GM19372 (cell line): ENCODE results near the gene CRHR1.

ENCODE experiments used
- ATAC-seq: cut with Tn5 transposase; IDR thresholded peaks from one replicate; pipeline ENCODE4 v1.9.1; 2021; ENCODE audit warnings: mild to moderate bottlenecking, low read depth, moderate library complexity; ENCODE audit not compliant: unreplicated experiment

CRHR1 gene

DNA sequence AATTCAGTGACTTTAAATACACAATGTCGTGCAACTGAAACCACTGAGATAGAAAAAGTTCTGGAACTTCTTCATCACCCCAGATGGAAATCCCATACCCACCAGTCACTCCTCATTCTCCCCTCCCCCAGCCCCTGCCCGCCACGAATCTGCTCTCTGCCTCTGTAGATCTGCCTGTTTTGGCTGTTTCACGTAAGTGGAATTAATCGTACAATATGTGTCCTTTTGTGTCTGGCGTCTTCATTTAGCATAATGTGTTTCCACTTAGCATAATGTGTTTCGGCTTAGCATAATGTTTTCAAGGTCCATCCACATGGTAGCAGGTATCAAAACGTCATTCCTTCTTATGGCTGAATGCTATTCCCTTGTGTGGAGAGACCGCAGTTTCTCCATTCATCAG, 57.1 kb downstream of the CRHR1 start:
- ATAC-seq = no peak

DNA sequence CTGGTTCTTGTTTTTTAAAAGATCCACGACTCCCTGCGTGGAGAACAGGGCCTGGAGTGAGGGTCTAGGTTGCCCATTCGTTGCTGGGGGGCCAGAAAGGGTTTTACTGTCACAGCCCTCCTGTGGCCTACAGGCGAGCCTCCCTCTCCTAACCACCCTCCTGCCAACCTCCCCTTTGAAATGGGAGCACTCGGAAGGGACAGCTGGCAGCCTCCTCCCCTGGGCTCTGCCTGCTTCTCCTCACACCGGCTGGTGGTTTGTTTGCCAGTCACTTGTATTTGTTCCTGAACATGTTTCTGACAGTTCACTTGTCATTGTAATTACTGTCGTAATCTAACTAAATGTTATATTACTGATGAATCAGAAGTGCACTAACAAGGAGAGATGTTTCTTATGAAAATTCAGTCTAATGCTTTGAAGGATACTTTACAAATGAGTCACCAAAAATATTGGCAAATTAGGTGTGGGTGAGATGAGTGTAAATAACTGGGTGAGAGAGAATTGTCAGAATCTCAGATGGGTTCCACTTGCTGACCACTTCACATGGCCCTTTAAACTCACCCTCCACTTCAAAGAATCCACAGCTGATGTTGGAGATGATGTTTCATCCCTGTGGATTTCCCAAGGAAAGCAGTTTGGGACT, 57.9 kb downstream of the CRHR1 start:
- no peak for ATAC-seq

DNA sequence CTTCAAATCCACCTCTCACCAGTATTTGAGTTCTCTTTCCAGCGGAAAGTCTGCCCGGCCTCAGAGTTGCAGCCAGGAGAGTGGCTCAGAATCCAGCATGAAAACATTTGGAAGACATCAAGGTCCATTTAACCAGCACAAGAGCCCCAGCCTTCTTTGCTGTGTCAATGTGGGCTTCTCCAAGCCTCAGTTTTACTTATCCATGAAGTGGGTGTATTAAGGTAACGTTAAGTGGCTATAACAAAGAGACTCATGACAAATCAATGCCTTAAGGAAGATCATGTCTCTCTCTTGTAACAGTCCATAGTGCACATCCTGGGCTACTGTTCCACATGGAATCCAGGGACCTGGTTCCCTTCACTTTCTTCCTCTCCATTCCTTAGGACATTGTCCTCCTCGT, 59.6 kb downstream of the CRHR1 start:
- no peak for ATAC-seq

DNA sequence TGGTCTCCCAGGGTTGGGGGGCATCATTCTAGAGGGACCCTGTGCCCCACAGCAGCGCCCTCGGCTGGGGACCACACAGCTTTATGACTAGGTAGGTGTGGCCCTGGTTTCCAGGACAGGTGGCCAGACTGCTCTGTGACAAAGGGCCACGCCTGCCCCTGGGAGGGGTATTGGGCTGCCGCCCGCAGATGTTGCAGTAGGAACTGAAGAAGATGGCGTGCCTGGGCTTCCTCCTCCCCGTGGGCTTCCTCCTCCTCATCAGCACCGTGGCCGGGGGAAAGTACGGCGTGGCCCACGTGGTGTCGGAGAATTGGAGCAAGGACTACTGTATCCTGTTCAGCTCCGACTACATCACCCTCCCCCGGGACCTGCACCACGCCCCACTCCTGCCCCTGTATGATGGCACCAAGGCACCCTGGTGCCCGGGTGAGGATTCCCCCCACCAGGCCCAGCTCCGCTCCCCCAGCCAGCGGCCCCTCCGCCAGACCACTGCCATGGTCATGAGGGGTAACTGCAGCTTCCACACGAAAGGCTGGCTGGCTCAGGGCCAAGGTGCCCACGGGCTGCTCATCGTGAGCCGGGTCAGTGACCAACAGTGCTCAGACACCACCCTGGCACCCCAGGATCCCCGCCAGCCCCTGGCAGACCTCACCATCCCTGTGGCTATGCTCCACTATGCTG, 60.7 kb downstream of the CRHR1 start, which contains the start of gene SPPL2C:
SPPL2C (plus strand) TSS at position 187 of the 681 bp plus-strand sequence; CDS start at position 213, 26 bp downstream.
- ATAC-seq = no peak

DNA sequence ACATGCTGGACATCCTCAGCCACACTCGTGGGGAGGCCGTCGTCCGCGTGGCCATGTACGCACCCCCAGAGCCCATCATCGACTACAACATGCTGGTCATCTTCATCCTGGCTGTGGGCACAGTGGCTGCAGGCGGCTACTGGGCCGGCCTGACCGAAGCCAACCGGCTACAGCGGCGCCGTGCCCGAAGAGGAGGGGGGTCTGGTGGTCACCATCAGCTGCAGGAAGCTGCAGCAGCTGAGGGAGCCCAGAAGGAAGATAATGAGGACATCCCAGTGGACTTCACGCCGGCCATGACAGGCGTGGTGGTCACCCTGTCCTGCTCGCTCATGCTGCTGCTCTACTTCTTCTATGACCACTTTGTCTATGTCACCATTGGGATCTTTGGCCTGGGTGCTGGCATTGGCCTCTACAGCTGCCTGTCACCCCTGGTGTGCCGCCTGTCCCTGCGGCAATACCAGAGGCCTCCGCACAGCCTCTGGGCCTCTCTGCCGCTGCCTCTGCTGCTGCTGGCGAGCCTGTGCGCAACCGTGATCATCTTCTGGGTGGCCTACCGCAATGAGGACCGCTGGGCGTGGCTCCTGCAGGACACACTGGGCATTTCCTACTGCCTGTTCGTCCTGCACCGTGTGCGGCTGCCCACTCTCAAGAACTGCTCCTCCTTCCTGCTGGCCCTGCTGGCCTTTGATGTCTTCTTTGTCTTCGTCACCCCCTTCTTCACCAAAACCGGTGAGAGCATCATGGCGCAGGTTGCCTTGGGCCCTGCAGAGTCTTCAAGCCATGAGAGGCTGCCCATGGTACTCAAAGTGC, 61.5 kb downstream of the CRHR1 start:
- ATAC-seq = no peak

DNA sequence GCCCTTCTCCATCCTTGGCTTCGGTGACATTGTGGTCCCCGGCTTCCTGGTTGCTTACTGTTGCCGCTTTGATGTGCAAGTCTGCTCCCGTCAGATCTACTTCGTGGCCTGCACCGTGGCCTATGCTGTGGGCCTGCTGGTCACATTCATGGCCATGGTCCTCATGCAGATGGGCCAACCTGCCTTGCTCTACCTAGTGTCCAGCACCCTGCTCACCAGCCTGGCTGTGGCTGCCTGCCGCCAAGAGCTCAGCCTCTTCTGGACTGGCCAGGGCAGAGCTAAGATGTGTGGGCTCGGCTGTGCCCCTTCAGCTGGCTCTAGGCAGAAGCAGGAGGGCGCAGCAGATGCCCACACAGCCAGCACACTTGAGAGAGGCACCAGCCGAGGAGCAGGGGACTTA, 62.1 kb downstream of the CRHR1 start:
- ATAC-seq = no peak

DNA sequence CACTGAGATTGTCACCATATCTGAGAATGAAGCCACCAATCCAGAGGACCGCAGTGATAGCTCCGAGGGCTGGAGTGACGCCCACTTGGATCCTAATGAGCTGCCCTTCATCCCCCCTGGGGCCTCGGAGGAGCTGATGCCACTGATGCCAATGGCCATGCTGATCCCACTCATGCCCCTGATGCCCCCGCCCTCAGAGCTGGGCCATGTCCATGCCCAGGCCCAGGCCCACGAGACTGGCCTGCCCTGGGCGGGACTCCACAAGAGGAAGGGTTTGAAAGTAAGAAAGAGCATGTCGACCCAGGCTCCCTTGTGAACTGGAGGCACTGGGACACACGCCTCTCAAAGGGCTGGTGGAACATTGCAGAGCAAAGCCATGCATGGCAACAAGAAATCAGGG, 62.5 kb downstream of the CRHR1 start:
- no peak for ATAC-seq

DNA sequence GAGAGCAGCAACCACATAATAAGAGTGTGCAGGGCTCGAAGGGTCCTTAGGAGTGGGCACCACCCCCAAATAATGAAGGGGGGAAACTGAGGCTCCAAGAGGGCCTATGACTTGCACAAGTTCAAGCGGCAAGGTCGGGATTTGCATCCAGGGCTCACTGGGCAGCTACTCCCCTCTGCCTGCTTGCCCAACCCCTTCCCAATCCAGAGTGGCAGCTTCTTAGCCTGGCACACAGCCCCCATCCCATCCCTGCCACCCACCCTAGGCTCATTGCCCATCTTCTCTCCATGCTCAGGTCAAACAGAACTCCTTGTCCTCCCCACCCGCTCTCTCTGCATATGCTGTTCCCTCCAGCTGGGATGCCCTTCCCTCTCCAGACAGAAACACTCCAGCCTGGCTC, 63.0 kb downstream of the CRHR1 start:
- no peak for ATAC-seq

DNA sequence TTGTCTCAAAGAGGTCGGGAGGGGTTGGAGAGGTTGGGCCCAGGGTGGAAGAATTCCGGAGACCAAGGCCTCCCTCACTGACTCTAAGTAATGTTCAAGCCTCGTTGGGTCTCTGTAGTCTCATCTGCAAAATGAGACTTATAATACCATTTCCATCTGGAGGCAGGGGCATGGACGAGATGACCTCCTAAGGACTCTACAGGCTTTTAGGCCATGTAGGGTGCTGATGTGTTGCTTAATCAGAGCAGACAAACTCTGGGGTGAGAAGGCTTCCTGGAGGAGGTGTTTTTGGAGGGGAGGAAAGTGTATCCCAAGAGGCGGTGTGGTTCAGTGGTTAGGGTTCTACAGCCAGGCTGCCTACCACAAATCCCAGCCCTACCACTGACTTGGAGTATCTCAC, 63.6 kb downstream of the CRHR1 start:
- no peak for ATAC-seq

DNA sequence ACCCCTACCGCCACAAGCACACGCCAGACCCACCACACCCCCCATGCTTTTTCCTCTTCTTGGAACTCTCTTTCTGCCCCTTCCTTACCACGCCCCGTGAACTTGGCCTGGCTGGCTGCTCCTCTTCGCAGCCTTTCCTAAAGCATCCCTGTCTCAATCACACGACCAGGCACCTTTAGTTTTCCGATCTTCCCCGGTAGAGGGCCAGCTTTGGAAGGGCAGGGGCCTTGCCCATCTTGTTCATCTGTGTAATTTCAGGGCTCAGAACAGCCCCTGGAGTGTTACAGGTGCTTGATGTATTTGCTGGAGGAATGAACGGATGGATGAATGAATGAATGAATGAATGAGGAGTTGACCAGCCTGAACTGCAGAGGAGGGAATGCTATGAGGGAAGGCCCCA, 64.3 kb downstream of the CRHR1 start:
- no peak for ATAC-seq

DNA sequence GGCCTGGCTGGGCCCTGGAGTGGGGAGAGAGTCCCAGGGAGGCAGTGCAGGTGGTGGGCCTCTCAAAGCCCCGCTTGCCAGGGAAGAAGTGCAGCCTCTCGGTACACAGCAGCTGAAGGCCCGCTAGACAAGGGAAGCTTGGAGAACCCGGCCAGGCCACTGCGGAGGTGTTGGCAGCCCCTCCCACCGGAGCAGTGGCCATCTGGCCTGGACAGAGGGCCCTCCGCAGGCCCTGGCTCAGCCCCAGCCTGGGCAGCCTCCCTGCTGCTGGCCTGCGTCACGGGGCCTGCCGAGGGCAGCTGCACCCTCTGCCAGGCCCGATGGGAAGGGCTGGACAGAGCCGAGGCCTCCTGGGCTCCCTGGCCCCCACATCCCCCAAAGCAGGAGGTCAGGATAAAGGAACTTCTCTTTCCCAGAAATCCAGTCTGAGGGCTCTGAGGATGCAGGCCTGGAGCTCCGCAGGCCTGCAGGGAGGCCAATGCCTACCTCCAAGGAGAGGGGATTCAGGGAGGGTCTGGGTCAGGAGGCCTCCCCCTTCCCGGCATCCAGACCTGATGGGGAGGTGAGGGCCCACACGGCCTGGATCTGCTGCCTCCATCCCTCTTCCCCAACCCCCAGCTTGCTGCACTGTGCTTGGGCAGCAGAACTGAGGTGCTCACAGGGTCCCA, 64.9 kb downstream of the CRHR1 start:
- ATAC-seq = no peak

DNA sequence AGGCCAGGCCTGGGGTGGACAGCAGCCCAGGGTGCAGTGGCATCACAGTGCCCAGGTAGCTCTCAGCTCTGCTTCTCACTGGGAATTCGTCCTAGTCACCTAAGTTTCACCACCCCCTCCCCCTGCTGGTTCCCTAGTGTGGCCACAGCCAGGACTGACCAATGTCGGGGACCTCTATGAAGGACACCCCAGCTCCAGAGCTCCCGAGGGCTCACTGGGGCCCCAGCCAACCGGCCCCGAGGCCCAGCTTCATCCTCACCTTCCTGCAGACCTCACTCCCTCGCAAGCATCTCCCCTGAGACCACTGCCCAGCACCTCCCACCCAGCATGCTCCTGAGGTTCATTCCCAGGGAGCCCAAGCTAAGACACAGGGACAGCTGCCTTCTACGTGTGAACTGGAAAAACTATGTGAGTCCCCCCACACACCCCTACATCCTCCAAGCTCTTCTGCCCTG, 65.4 kb downstream of the CRHR1 start:
- no peak for ATAC-seq

DNA sequence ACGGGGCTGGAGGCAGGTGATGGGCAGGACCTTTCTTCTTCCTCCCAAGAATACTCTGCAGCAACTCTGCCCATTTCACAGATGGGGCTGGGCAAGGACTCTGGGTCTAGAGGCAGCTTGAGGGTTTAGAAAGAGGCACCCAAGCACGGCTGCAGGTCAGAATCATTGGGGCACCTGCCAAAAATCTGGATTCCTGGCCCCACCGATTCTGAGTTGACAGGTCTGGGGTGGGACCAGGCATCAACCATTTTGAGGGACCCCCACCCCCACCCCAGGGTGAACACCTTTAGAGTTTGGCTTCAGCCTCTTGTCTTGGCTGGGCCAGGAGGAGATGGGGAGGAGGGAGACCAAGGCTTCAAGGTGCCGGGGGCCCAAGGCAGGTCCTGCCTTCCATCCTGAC, 65.9 kb downstream of the CRHR1 start:
- no peak for ATAC-seq

DNA sequence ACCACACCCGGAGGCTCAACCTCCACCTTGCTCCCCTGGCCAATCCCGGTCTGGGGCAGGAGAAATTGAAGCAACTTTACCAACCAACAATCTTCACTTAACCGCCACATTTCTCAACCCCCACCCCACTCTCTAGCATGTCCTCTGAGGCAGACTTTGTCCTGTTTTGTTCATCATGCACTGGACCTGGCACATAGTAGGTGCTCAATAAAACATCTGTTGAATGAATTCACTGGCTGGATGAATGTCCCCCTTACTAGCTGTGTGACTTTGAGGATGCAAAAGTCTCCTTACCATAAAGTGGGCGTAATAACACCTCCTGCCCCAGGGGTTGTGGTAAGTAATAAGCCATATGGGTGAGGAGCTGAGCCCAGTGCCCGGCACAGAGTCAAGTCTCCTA, 66.3 kb downstream of the CRHR1 start:
- no peak for ATAC-seq

DNA sequence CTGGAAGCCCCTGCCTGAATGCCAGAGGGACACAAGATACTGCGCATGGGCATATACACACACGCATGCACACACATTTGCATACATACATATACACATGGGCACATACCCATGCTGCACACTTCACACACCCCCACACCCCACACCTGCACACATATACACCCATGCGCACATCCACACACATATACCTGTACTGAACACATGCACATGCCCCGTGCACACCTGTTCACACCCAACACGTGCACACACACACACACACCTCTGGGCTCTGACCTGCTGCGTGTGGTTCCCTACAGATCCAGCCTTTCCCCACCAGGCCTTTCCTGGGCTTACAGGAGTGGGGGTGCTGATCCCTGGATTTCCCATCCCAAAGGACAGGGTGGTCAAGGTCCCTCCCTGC, 66.9 kb downstream of the CRHR1 start:
- no peak for ATAC-seq

DNA sequence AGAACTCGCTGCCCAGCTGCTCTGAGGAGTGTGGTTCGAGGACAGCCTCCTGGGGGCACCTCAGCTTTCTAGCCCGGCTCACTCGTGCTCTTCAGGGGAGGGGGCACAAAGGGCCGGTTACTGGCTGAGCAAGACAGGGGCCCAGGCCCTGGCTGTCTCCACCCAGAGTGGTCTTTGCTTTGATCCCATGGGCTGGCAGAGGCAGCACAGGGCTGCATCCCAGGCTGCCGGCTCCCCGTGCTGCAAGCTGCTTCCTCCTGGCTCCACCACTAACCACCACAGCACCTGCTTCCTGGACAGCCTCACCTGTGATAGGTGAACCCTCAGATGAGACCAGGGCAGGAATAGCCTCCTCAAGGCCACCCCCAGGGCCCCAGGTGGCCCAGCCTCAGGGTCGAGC, 67.3 kb downstream of the CRHR1 start:
- no peak for ATAC-seq

DNA sequence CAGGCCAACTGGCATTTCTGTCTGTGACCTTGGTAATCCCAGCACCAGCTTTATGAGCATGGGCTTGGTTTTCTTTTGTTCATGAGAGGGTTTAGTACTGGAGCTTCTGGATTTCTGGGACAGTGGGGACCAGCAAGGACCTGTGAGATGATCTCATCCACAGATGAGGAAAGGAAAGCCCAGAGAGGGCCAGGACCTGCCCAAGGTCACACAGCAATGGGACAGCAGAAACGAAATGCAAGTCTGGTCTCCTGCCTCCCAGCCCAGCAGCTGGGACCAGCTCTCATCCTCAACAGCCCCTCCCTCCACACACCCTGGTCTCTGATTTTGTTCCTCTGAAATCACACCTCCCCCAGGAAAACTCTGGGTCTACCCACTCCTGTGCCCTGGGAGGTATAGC, 67.8 kb downstream of the CRHR1 start:
- no peak for ATAC-seq

DNA sequence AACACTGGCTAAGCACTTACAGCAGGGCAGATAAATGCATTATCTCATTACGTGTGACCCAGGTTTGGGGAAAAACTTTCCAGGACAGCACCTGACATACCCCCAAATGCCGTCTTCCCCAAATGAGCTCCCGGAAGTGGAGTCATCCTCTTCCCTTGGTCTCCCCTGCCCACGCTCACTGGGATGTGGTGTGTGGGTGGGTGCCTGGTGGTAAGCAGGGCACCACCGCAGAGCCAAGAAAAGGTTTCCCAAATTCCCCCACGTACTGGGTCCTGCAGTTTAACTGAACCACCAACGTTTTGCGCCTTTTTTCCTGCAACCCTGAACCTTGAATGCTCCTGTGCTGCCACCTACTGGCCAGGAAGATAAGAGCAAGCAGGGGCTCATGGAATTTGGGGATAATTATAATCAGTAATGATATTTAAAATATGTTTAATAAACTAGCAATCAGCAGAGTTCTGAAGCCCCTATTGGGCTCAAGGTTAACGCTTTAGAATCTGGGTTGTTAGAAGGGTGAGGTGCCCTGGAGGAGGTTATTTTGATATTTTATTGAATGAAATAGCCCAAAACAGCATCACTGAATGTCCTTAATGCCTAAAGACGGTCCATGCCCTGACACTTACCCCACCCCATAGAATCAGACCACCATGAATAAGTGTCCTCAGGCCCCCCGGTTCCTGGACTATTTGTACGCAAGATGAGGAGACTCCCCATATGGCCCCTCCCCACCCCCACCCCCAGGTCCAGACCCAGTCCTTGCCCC, 68.6 kb downstream of the CRHR1 start:
- no peak for ATAC-seq

DNA sequence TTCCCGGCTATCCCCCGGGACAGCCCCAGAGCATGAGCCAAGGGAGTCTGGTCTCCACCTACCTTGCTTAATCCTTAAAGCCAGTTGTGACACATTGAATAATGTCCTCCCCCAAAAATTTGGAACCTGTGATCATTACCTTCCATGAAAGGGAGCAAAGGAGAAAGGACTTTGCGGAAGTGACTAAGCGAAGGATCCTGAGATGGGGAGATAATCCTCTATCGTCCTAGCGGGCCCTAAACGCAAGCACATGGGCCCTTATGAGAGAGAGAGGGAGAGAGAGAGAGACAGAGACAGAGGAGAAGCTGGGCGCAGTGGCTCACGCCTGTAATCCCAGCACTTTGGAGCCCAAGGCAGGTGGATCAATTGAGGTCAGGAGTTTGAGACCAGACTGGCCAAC, 70.1 kb downstream of the CRHR1 start:
- ATAC-seq = no peak

DNA sequence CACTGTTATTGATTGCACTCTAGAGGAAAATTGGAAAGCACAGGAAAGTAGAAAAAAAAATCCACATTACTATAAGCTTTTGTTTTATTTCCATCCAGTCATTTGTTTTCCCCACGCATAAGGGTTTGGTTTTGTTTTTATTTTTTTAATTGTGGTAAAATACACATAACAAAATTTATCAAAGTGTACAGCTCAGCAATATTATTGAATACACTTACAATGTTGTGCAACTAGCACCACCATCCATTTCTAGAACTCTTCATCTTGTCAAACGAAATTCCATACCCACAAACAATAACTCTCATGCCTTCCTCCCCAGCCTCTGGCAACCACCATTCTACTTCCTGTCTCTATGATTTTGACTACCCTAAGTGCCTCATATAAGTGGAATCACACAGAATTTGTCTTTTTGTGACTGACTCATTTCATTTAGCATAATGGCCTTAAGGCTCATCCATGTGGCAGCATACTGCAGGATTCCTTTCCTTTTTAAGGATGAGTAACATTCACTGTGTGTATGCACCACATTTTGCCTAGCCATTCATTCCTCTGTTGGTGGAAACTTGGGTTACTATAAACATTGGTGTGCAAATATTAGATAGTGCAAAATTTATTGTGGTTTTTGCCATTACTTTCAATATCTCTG, 71.7 kb downstream of the CRHR1 start:
- ATAC-seq = no peak
